ENCODE results near the gene SERPINA9. TPM values are rescaled to one million over a fixed set of nuclear protein-coding genes. Genes with fewer than 3 reads are reported as not detected.

Gene SERPINA9
- total RNA-seq, 1 experiment from 2014 or later: not detected

DNA sequence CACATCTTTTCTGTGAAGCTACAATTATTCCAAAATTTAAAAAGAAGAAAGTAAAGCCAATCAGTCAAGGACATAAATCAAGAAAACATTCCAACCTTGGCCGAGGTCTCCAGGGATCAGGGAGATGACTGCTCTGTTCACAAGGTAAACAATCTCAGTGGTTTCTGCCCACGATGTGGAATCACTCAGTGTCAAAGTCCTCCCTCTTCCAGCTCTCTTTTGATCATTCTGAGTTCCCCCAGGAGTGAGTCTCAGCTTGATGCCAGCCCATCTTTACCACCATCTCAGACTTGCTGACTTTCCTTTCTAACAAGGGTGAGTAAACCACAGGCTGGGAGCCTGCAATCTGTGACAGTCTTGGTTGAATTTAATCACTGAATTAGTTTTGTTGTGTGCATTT, 4.8 kb upstream of the SERPINA9 start:
- peaks cover 0 to 1% of the 10 kb centered on the region in 2 experiments; a peak in 2 of 4 replicates for H3K4me1 ChIP-seq (ENCODE audit: control insufficient read depth in 1 of 2, insufficient read depth in 2 of 2, low read length in 2 of 2)
- no peaks in the 10 kb centered on the region for H3K27me3 ChIP-seq (ENCODE audit: insufficient read depth, low read length)
- ChIA-PET CTCF (no interaction called here), POLR2A (no interaction called here), RAD21 (ENCODE audit: low non-redundant PET in 1 of 2, low total read pairs in 2 of 2, uncharacterized antibody in 2 of 2, unreplicated experiment in 2 of 2) (no interaction called here)
- no peak for TF ChIP-seq EGR1 (IDR thresholded peaks at IDR 0.05; ENCODE audit: low read depth)
- no peak for TF ChIP-seq EZH2 (IDR thresholded peaks at IDR 0.05)
- no peak for TF ChIP-seq RAD21 (IDR thresholded peaks at IDR 0.05; ENCODE audit: low read depth)
- no peak for TF ChIP-seq CTCF (IDR thresholded peaks at IDR 0.05 in 2 of 3, conservative IDR thresholded peaks at IDR 0.05 in 1 of 3; ENCODE audit: borderline replicate concordance in 1 of 3, insufficient read depth in 1 of 3, low read depth in 2 of 3, low read length in 2 of 3)
- no peak for TF ChIP-seq YY1 (IDR thresholded peaks at IDR 0.05; ENCODE audit: extremely low read depth, insufficient replicate concordance, low read depth, low read length)
- no peak for TF ChIP-seq ELF1 (IDR thresholded peaks at IDR 0.05; ENCODE audit: borderline replicate concordance, low read depth)
- no peak for TF ChIP-seq CEBPB (IDR thresholded peaks at IDR 0.05; ENCODE audit: low read depth)
- TF ChIP-seq, protein P1, sequence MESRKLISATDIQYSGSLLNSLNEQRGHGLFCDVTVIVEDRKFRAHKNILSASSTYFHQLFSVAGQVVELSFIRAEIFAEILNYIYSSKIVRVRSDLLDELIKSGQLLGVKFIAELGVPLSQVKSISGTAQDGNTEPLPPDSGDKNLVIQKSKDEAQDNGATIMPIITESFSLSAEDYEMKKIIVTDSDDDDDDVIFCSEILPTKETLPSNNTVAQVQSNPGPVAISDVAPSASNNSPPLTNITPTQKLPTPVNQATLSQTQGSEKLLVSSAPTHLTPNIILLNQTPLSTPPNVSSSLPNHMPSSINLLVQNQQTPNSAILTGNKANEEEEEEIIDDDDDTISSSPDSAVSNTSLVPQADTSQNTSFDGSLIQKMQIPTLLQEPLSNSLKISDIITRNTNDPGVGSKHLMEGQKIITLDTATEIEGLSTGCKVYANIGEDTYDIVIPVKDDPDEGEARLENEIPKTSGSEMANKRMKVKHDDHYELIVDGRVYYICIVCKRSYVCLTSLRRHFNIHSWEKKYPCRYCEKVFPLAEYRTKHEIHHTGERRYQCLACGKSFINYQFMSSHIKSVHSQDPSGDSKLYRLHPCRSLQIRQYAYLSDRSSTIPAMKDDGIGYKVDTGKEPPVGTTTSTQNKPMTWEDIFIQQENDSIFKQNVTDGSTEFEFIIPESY (IDR thresholded peaks at IDR 0.05; ENCODE audit: extremely low read depth, insufficient replicate concordance, low read length): no peak
- TF ChIP-seq ZNF274 (IDR thresholded peaks at IDR 0.05; ENCODE audit: low read depth, low read length): no peak
- TF ChIP-seq CBX3 (IDR thresholded peaks at IDR 0.05; ENCODE audit: low read depth): no peak
- TF ChIP-seq POLR2A (IDR thresholded peaks at IDR 0.05; ENCODE audit: borderline replicate concordance, extremely low read depth, insufficient read depth, insufficient read length): no peak
- no peak for TF ChIP-seq SP1 (IDR thresholded peaks at IDR 0.05; ENCODE audit: low read depth)
- TF ChIP-seq, protein P2, sequence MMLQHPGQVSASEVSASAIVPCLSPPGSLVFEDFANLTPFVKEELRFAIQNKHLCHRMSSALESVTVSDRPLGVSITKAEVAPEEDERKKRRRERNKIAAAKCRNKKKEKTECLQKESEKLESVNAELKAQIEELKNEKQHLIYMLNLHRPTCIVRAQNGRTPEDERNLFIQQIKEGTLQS (IDR thresholded peaks at IDR 0.05): no peak
- TF ChIP-seq FOSL1 (IDR thresholded peaks at IDR 0.05; ENCODE audit: low read depth): no peak
- no peaks in the 10 kb centered on the region for H3K79me2 ChIP-seq (ENCODE audit: insufficient read depth, low read length)
- no peak for ATAC-seq
- H3K4me2 ChIP-seq (ENCODE audit: low read length): no peak overlapping the region
- BruUV-seq (replicated peaks): no TSS peak
- no peaks in the 10 kb centered on the region for H4K20me1 ChIP-seq (ENCODE audit: insufficient read depth)
- H3K9ac ChIP-seq (ENCODE audit: low read length): no peak overlapping the region
- H3K36me3 ChIP-seq (ENCODE audit: control insufficient read depth in 1 of 2, insufficient read depth in 2 of 2, low read length in 2 of 2): no peaks in the 10 kb centered on the region
- DNase-seq (ENCODE audit: low read depth, low spot score): no peak
- H3K9me2 ChIP-seq (ENCODE audit: insufficient read depth): no peaks in the 10 kb centered on the region
- H3K4me3 ChIP-seq (replicated peaks in 1 of 2; ENCODE audit: low read depth in 1 of 2, low read length in 2 of 2): no peak overlapping the region
- no peak overlapping the region for H3K27ac ChIP-seq (ENCODE audit: low read depth, low read length)
- no peak overlapping the region for H2AFZ ChIP-seq (ENCODE audit: low read depth, low read length, poor library complexity, severe bottlenecking)
- intact Hi-C loops (cut with micrococcal nuclease): no loop called here
- H3K9me3 ChIP-seq (ENCODE audit: control insufficient read depth in 1 of 2, insufficient read depth in 1 of 2, low read depth in 1 of 2, low read length in 2 of 2): no peaks in the 10 kb centered on the region; a peak in 1 of 4 replicates
